CD14-positive monocyte (primary cell): ENCODE measurements around the gene WDCP. TPM values are rescaled to one million over a fixed set of nuclear protein-coding genes. Genes with fewer than 3 reads are reported as not detected.

ENCODE experiments used
- DNase-seq, 3 donors: peaks; one replicate each; pipeline ENCODE4 v3.0.0-alpha.2; 2011 to 2022
- H2AFZ ChIP-seq: 2 replicates; pipeline ENCODE4 v1.6.0; 2012; ENCODE audit warnings: mild to moderate bottlenecking, low read depth, low read length, inconsistent platforms; ENCODE audit not compliant: insufficient read depth, poor library complexity, severe bottlenecking
- H3K27ac ChIP-seq, 2 donors: 1 replicate in 1 of 2; 2 replicates in 1 of 2; pipeline ENCODE4 v1.5.1; 2012 to 2013; ENCODE audit warnings: low read length in 2 of 2, control low read depth in 1 of 2, inconsistent platforms in 1 of 2, low read depth in 1 of 2, mild to moderate bottlenecking in 1 of 2
- H3K27me3 ChIP-seq, 2 donors: one replicate each; pipeline versions ENCODE4 v1.6.0 to v1.6.1; 2011 to 2013; ENCODE audit warnings: low read length in 2 of 2; ENCODE audit not compliant: control insufficient read depth in 2 of 2, insufficient read depth in 2 of 2
- H3K36me3 ChIP-seq, 2 donors: replicated peaks in 1 of 2; 1 replicate in 1 of 2; 2 replicates in 1 of 2; pipeline versions ENCODE4 v1.5.1 to v1.6.1; 2012 to 2013; ENCODE audit warnings: low read length in 2 of 2, control low read depth in 1 of 2, inconsistent platforms in 1 of 2, mild to moderate bottlenecking in 1 of 2; ENCODE audit not compliant: insufficient read depth in 2 of 2, control insufficient read depth in 1 of 2
- H3K4me1 ChIP-seq, 2 donors: 1 replicate in 1 of 2; 2 replicates in 1 of 2; pipeline versions ENCODE4 v1.5.1 to v1.6.1; 2012 to 2013; ENCODE audit warnings: low read length in 2 of 2, control low read depth in 1 of 2, inconsistent platforms in 1 of 2, mild to moderate bottlenecking in 1 of 2, moderate library complexity in 1 of 2; ENCODE audit not compliant: insufficient read depth in 2 of 2, control insufficient read depth in 1 of 2
- H3K4me2 ChIP-seq: replicated peaks from 2 replicates; pipeline ENCODE3; 2012; ENCODE audit warnings: low read length, moderate library complexity, mild to moderate bottlenecking; ENCODE audit not compliant: poor library complexity, severe bottlenecking; ENCODE audit errors: extremely low read depth
- H3K4me3 ChIP-seq, 3 experiments: fragments of 200-600 bp in 1 of 3; sonication (generic) in 1 of 3; replicated peaks in 1 of 3; 1 replicate in 2 of 3; 2 replicates in 1 of 3; pipeline ENCODE4 v1.5.1; 2011 to 2013; ENCODE audit warnings: low read length in 3 of 3, mild to moderate bottlenecking in 3 of 3, control low read depth in 2 of 3, low read depth in 2 of 3, inconsistent platforms in 1 of 3, moderate library complexity in 1 of 3
- H3K79me2 ChIP-seq: 2 replicates; pipeline ENCODE4 v1.6.0; 2012; ENCODE audit warnings: mild to moderate bottlenecking, control low read depth, inconsistent platforms, low read length, moderate library complexity; ENCODE audit not compliant: insufficient read depth
- H3K9ac ChIP-seq: 2 replicates; pipeline ENCODE4 v1.6.0; 2017; ENCODE audit warnings: low read length, mild to moderate bottlenecking; ENCODE audit not compliant: insufficient read depth, poor library complexity, severe bottlenecking
- H3K9me3 ChIP-seq, 2 donors: replicated peaks in 1 of 2; 1 replicate in 1 of 2; 2 replicates in 1 of 2; pipeline versions ENCODE4 v1.5.1 to v1.6.1; 2012 to 2013; ENCODE audit warnings: low read length in 2 of 2, control low read depth in 1 of 2; ENCODE audit not compliant: control insufficient read depth in 1 of 2, insufficient read depth in 1 of 2
- H4K20me1 ChIP-seq: 2 replicates; pipeline ENCODE4 v1.6.0; 2012; ENCODE audit warnings: mild to moderate bottlenecking, low read length, control low read depth, moderate library complexity; ENCODE audit not compliant: insufficient read depth
- H3K27ac Mint-ChIP-seq, 7 donors: one replicate each; pipeline ENCODE4 v1.8.0; 2020; ENCODE audit warnings: mild to moderate bottlenecking in 7 of 7, mixed read lengths in 7 of 7, moderate library complexity in 6 of 7, inconsistent platforms in 2 of 7
- H3K27me3 Mint-ChIP-seq, 3 donors: one replicate each; pipeline ENCODE4 v1.8.0; 2021 to 2022; ENCODE audit warnings: low read depth in 3 of 3, mild to moderate bottlenecking in 3 of 3, mixed read lengths in 3 of 3, moderate library complexity in 3 of 3, inconsistent platforms in 1 of 3
- H3K36me3 Mint-ChIP-seq, 2 donors: one replicate each; pipeline ENCODE4 v1.8.0; 2020; ENCODE audit warnings: mixed read lengths in 2 of 2, inconsistent platforms in 1 of 2, mild to moderate bottlenecking in 1 of 2
- H3K4me1 Mint-ChIP-seq: one replicate; pipeline ENCODE4 v1.8.0; 2020; ENCODE audit warnings: mild to moderate bottlenecking, mixed read lengths
- H3K4me3 Mint-ChIP-seq, 2 donors: one replicate each; pipeline ENCODE4 v1.8.0; 2020; ENCODE audit warnings: mild to moderate bottlenecking in 2 of 2, mixed read lengths in 2 of 2, moderate library complexity in 1 of 2
- H3K9me3 Mint-ChIP-seq, 7 donors: one replicate each; pipeline ENCODE4 v1.8.0; 2020 to 2022; ENCODE audit warnings: mixed read lengths in 7 of 7, mild to moderate bottlenecking in 6 of 7, moderate library complexity in 6 of 7, inconsistent platforms in 2 of 7
- WGBS: methylation state at CpG from one replicate; pipeline ENCODE4 v1.1.5; 2013; ENCODE audit warnings: missing lambda C conversion rate; ENCODE audit not compliant: insufficient coverage; 5-methylcytosine and 5-hydroxymethylcytosine counted together
- intact Hi-C, 2 donors: fragments of 100-400 bp; cut with micrococcal nuclease; formaldehyde crosslinking; loops; one replicate each; pipeline versions ENCODE4 v1.15.0 to v1.15.1; 2023
- polyA plus RNA-seq, 3 donors: library from polyadenylated mRNA; depleted of rRNA in 1 of 3; unstranded in 2 of 3; stranded (reverse) in 1 of 3; fragments of 300-500 nt in 2 of 3; fragments of >200 nt in 1 of 3; fragmentation: Illumina TruSeq in 2 of 3; gene quantifications; 1 replicate in 2 of 3; 2 replicates in 1 of 3; pipeline ENCODE4 v1.2.3, GENCODE V29; 2012 to 2021
- TF ChIP-seq, protein P1 (sequence below): fragments of 200-600 bp; IDR thresholded peaks from one replicate; pipeline ENCODE4 v1.8.0; 2022; ENCODE audit warnings: antibody characterized with exemption, mild to moderate bottlenecking

The WDCP gene
- polyA plus RNA-seq, 3 donors = 0.43 to 1.3 (median 0.69) TPM

DNA sequence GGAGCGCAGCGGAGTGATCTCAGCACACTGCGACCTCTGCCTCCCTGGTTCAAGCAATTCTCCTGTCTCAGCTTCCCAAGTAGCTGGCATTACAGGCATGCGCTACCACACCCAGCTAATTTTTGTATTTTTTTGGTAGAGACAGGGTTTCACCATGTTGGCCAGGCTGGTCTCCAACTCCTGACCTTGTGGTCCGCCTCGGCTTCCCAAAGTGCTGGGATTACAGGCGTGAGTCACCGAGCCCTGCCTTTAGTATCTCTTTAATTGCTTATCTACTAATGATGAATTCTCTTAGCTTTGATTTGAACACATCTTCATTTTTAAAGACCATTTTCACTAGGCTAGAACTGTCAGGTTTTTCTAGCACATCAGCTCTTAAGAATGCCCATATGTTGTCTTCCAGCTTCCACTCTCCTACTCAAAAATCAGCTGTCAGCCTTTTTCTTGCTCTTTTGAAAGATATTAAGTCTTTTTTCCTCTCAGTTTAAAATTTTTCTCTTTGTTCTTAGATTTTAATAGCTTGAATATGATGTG is 53.4 kb downstream of the WDCP start:
- no peak for DNase-seq
- Mint-ChIP-seq H3K4me1 (no peaks in the 10 kb centered on the region), H3K36me3 (peaks cover 14 to 39% of the 10 kb centered on the region in 2 donors), H3K27ac (no peak overlapping the region), H3K4me3 (no peak overlapping the region), H3K9me3 (no peaks in the 10 kb centered on the region), H3K27me3 (peaks cover 0 to 2% (median 0%) of the 10 kb centered on the region in 3 donors)
- WGBS = 100% methylated on average over 4 of the region's 8 CpGs
- H3K9me3 ChIP-seq = no peaks in the 10 kb centered on the region
- H3K27ac ChIP-seq = no peak overlapping the region
- intact Hi-C loops = no loop called here
- no peak overlapping the region for H3K9ac ChIP-seq
- no peak overlapping the region for H3K4me3 ChIP-seq
- peaks cover 0 to 13% of the 10 kb centered on the region in 2 donors for H3K36me3 ChIP-seq
- no peaks in the 10 kb centered on the region for H3K27me3 ChIP-seq
- H3K4me2 ChIP-seq = no peak overlapping the region
- no peaks in the 10 kb centered on the region for H4K20me1 ChIP-seq
- H2AFZ ChIP-seq = no peak overlapping the region
- TF ChIP-seq, protein P1, sequence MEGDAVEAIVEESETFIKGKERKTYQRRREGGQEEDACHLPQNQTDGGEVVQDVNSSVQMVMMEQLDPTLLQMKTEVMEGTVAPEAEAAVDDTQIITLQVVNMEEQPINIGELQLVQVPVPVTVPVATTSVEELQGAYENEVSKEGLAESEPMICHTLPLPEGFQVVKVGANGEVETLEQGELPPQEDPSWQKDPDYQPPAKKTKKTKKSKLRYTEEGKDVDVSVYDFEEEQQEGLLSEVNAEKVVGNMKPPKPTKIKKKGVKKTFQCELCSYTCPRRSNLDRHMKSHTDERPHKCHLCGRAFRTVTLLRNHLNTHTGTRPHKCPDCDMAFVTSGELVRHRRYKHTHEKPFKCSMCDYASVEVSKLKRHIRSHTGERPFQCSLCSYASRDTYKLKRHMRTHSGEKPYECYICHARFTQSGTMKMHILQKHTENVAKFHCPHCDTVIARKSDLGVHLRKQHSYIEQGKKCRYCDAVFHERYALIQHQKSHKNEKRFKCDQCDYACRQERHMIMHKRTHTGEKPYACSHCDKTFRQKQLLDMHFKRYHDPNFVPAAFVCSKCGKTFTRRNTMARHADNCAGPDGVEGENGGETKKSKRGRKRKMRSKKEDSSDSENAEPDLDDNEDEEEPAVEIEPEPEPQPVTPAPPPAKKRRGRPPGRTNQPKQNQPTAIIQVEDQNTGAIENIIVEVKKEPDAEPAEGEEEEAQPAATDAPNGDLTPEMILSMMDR = no peak
- no peaks in the 10 kb centered on the region for H3K79me2 ChIP-seq
- no peaks in the 10 kb centered on the region for H3K4me1 ChIP-seq

DNA sequence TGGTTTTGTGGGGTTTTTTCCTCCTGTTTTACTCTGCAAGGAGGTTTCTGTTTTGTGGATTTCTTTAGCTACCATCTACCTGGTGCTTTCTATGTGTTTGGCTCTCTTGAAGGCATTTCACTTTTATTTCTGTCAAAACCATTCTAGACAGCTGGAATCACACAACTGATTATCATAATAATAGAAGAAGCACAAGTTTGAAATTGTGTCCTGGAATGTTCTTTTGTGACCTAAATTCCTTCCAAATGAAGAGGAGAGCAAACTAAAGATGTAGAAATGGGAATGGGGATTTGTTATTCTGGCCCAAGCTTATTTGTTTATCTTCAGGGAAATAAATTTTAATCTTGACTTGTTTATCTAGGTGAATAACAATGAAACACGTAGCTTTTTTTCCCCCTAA is 54.3 kb downstream of the WDCP start:
- H3K4me1 ChIP-seq = no peaks in the 10 kb centered on the region
- intact Hi-C loops = no loop called here

More for the DNA sequence above, 54.3 kb downstream of the WDCP start:
- no CpG with 5 or more reads among the region's 1 CpG for WGBS
- H3K4me1 Mint-ChIP-seq = no peaks in the 10 kb centered on the region
- H4K20me1 ChIP-seq = no peaks in the 10 kb centered on the region
- H3K27ac Mint-ChIP-seq = no peak overlapping the region
- no peak overlapping the region for H3K4me3 ChIP-seq
- H2AFZ ChIP-seq = no peak overlapping the region
- no peak overlapping the region for H3K9ac ChIP-seq
- H3K27me3 ChIP-seq = no peaks in the 10 kb centered on the region
- H3K79me2 ChIP-seq = no peaks in the 10 kb centered on the region
- DNase-seq = no peak
- peaks cover 10 to 32% of the 10 kb centered on the region in 2 donors for H3K36me3 Mint-ChIP-seq
- H3K4me2 ChIP-seq = no peak overlapping the region
- H3K27me3 Mint-ChIP-seq = peaks cover 0 to 2% (median 0%) of the 10 kb centered on the region in 3 donors
- H3K27ac ChIP-seq = no peak overlapping the region
- no peak overlapping the region for H3K4me3 Mint-ChIP-seq
- TF ChIP-seq, protein P1 = no peak
- no peaks in the 10 kb centered on the region for H3K9me3 Mint-ChIP-seq
- peaks cover 0 to 7% of the 10 kb centered on the region in 2 donors for H3K36me3 ChIP-seq
- H3K9me3 ChIP-seq = no peaks in the 10 kb centered on the region
